Stomach (tissue), 9 donors: ENCODE data around the gene MRI1. TPM values are rescaled to one million over a fixed set of nuclear protein-coding genes. Genes with fewer than 3 reads are reported as not detected.

Experiments
- DNase-seq, 2 donors: peaks; one replicate each; pipeline versions ENCODE4 v3.0.0 to v3.0.0-alpha.2; 2013 to 2019
- H3K27ac ChIP-seq, 5 donors: fragments of 200-600 bp in 4 of 5; sonication (generic) in 4 of 5; one replicate each; pipeline ENCODE4 v1.5.1; 2013 to 2019; ENCODE audit warnings: mild to moderate bottlenecking in 1 of 5, moderate library complexity in 1 of 5
- H3K27me3 ChIP-seq, 3 donors: fragments of 200-600 bp; sonication (generic); one replicate each; pipeline ENCODE4 v1.5.1; 2017 to 2019; ENCODE audit warnings: mixed run types in 1 of 3
- H3K36me3 ChIP-seq, 4 donors: fragments of 200-600 bp; sonication (generic); 1 replicate in 3 of 4; 2 replicates in 1 of 4; pipeline ENCODE4 v1.5.1; 2016 to 2019
- H3K4me1 ChIP-seq, 4 donors: fragments of 200-600 bp; sonication (generic); one replicate each; pipeline ENCODE4 v1.5.1; 2016 to 2019
- H3K4me3 ChIP-seq, 4 donors: fragments of 200-600 bp; sonication (generic) in 3 of 4; one replicate each; pipeline ENCODE4 v1.5.1; 2016 to 2019; ENCODE audit warnings: mild to moderate bottlenecking in 1 of 4
- H3K9me3 ChIP-seq, 4 donors: fragments of 200-600 bp; sonication (generic); one replicate each; pipeline ENCODE4 v1.5.1; 2016 to 2019
- CTCF ChIP-seq, 7 experiments: fragments of 450-650 bp in 4 of 7; fragments of 200-600 bp in 3 of 7; sonication (generic) in 3 of 7; IDR thresholded peaks; one replicate each; pipeline ENCODE4 v1.5.1; 2016 to 2019; ENCODE audit warnings: antibody characterized with exemption in 7 of 7, control low read depth in 2 of 7, mild to moderate bottlenecking in 1 of 7
- EP300 ChIP-seq: sonication (generic); formaldehyde crosslinking; IDR thresholded peaks from one replicate; pipeline ENCODE4 v1.6.1; 2017; ENCODE audit warnings: antibody characterized with exemption
- POLR2A ChIP-seq, 4 donors: fragments of 450-650 bp; IDR thresholded peaks; one replicate each; pipeline ENCODE4 v1.6.1; 2016; ENCODE audit warnings: antibody characterized with exemption in 4 of 4, control low read depth in 2 of 4, mild to moderate bottlenecking in 1 of 4, moderate library complexity in 1 of 4
- POLR2AphosphoS5 ChIP-seq, 3 donors: sonication (generic); formaldehyde crosslinking; IDR thresholded peaks; one replicate each; pipeline ENCODE4 v1.6.1; 2016; ENCODE audit warnings: antibody characterized with exemption in 3 of 3
- WGBS, 5 donors: extraction: QIAGEN DNeasy Blood & Tissue Kit in 3 of 5; methylation state at CpG; one replicate each; pipeline versions ENCODE4 v1.1.5 to v1.1.7; 2013 to 2018; 5-methylcytosine and 5-hydroxymethylcytosine counted together
- intact Hi-C: fragments of 100-400 bp; cut with DNase I; formaldehyde crosslinking; loops from one replicate; pipeline ENCODE4 v1.15.1; 2023; ENCODE audit warnings: low total_unique reads
- polyA plus RNA-seq, 3 donors: library from polyadenylated mRNA; stranded (reverse); fragments of 200-250 nt; gene quantifications; one replicate each; pipeline ENCODE4 v1.2.3, GENCODE V29; 2013
- small RNA-seq, 4 donors: library from RNA; depleted of rRNA; stranded (forward); fragments of <200 nt; gene quantifications; one replicate each; pipeline ENCODE3, GENCODE V24; 2016
- total RNA-seq, 5 donors: library from RNA; depleted of rRNA; stranded (reverse); fragments of >200 nt; gene quantifications; one replicate each; pipeline versions ENCODE4 v1.1.0 to v1.2.3, GENCODE V29; 2014 to 2016
- donor health status: healthy with polysubstance abuse.
- donor health status: Bipolar disorder and iron deficiency.
- donor health status: healthy.

Gene MRI1
- total and polyA plus RNA-seq, 8 donors: 7.3 to 249 (median 36.4) TPM

DNA sequence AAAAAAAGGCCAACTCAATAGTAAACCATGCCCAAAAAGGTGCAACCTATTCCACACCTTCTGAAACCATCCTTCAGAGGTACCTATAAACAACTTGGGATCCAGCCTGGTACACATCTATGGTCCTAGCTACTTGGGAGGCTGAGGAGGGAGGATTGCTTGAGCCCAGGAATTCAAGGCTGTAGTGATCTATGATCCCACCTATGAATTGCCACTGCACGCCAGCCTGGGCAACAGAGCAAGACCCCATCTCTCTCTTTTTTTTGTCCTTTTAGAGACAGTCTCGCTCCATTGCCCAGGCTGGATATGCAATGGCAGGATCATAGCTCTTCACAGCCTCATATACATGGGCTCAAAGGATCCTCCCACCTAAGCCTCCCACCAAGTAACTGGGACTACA, 57.0 kb downstream of the MRI1 start:
- intact Hi-C loops: no loop called here
- no peak for DNase-seq
- no peak overlapping the region for H3K4me3 ChIP-seq
- peak overlapping the region in 1 of 5 donors; percentile 60 for H3K27ac ChIP-seq
- no peaks in the 10 kb centered on the region for H3K27me3 ChIP-seq
- H3K4me1 ChIP-seq: peaks cover 7 to 16% (median 13%) of the 10 kb centered on the region in 4 donors
- WGBS, 5 donors: 82 to 100% (median 100%) methylated on average over 2 of the region's 2 CpGs
- no peaks in the 10 kb centered on the region for H3K9me3 ChIP-seq
- TF ChIP-seq EP300 (no peak), POLR2A (IDR thresholded peaks at IDR 0.05) (no peak), POLR2AphosphoS5 (IDR thresholded peaks at IDR 0.05) (no peak), CTCF (IDR thresholded peaks at IDR 0.05) (no peak)
- peaks cover 0 to 49% (median 27%) of the 10 kb centered on the region in 4 donors for H3K36me3 ChIP-seq

DNA sequence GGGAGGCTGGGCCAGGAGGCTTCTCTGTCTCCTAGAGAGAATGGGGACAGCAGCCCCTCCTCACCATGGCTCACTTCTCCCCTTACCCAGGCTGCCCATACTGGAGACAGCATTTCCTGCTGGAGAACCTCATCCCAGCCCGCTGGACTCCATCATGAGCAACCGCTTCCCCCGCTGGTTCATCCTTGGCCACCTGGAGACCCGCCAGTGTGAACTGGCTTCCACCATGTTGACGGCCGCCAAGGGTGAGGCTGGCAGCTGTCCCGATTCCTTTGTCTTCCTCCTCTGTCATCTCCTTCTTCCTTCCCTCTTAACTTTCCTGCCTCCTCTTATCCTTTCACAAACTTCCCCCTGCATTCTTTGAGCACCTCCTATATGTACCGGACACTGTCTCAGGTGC, 58.9 kb downstream of the MRI1 start:
- Histone ChIP-seq H3K36me3 (peaks cover 0 to 56% (median 40%) of the 10 kb centered on the region in 4 donors), H3K27ac (peak overlapping the region in 1 of 5 donors; percentile 60), H3K9me3 (no peaks in the 10 kb centered on the region), H3K27me3 (no peaks in the 10 kb centered on the region), H3K4me1 (peaks cover 0 to 2% (median under 1%) of the 10 kb centered on the region in 4 donors), H3K4me3 (no peak overlapping the region)
- no peak for TF ChIP-seq CTCF (IDR thresholded peaks at IDR 0.05)
- no peak for TF ChIP-seq EP300
- no peak for TF ChIP-seq POLR2AphosphoS5 (IDR thresholded peaks at IDR 0.05)
- no peak for TF ChIP-seq POLR2A (IDR thresholded peaks at IDR 0.05)
- 77 to 88% (median 86%) methylated on average over 8 of the region's 8 CpGs for WGBS, 5 donors
- intact Hi-C loops: no loop called here
- no peak for DNase-seq

Small RNA genes lying within 50 kb of the gene (small RNA-seq; reads per million reads assigned to genes)
- 0 reads per million in 4 donors for gene RN7SL619P

Other genes with a start within 250 kb of the MRI1 start
- 100 to 1,000 TPM in 4 of 5 donors, 10 to 100 TPM in 1; 14.7 to 271 (median 188) TPM for gene C19orf53, start 9.9 kb downstream of the MRI1 start, total RNA-seq
- gene C19orf53, start 9.9 kb downstream of the MRI1 start, polyA plus RNA-seq: 100 to 1,000 TPM; 171 to 221 (median 196) TPM
- 10 to 100 TPM in 1 of 5 donors, 1 to 10 TPM in 4; 2.2 to 14.0 (median 4.3) TPM for gene ZSWIM4, start 30.9 kb downstream of the MRI1 start, total RNA-seq
- gene ZSWIM4, start 30.9 kb downstream of the MRI1 start, polyA plus RNA-seq: 1 to 10 TPM; 2.3 to 4.9 (median 3.0) TPM
- gene NANOS3, start 112.6 kb downstream of the MRI1 start, total RNA-seq: not detected
- gene NANOS3, start 112.6 kb downstream of the MRI1 start, polyA plus RNA-seq: 1 to 10 TPM in 1 of 3 donors, not detected in 2; 1.2 TPM
- 10 to 100 TPM in 1 of 5 donors, 1 to 10 TPM in 2, under 1 TPM in 1, not detected in 1; 0.87 to 14.3 (median 1.8) TPM for gene BRME1, start 141.6 kb downstream of the MRI1 start, total RNA-seq
- gene BRME1, start 141.6 kb downstream of the MRI1 start, polyA plus RNA-seq: 1 to 10 TPM; 1.7 to 5.8 (median 3.7) TPM
- 100 to 1,000 TPM in 1 of 5 donors, 10 to 100 TPM in 4; 24.8 to 381 (median 49.6) TPM for gene CC2D1A, start 141.7 kb downstream of the MRI1 start, total RNA-seq
- 10 to 100 TPM; 28.0 to 38.8 (median 38.2) TPM for gene CC2D1A, start 141.7 kb downstream of the MRI1 start, polyA plus RNA-seq
- not detected for gene PODNL1, start 173.9 kb downstream of the MRI1 start, total RNA-seq
- gene PODNL1, start 173.9 kb downstream of the MRI1 start, polyA plus RNA-seq: 1 to 10 TPM in 2 of 3 donors, under 1 TPM in 1; 0.92 to 3.4 (median 1.3) TPM
- gene DCAF15, start 188.0 kb downstream of the MRI1 start, total RNA-seq: 10 to 100 TPM in 2 of 5 donors, 1 to 10 TPM in 3; 7.1 to 37.3 (median 9.8) TPM
- 10 to 100 TPM; 21.2 to 32.9 (median 31.3) TPM for gene DCAF15, start 188.0 kb downstream of the MRI1 start, polyA plus RNA-seq
- 10 to 100 TPM in 1 of 5 donors, 1 to 10 TPM in 3, under 1 TPM in 1; 0.58 to 27.2 (median 2.6) TPM for gene RFX1, start 241.8 kb downstream of the MRI1 start, total RNA-seq
- gene RFX1, start 241.8 kb downstream of the MRI1 start, polyA plus RNA-seq: 1 to 10 TPM; 3.1 to 6.0 (median 3.6) TPM